Testis (tissue), 3 donors: Measurements from ENCODE around the gene GALNT7. TPM values are rescaled to one million over a fixed set of nuclear protein-coding genes. Genes with fewer than 3 reads are reported as not detected.

Source experiments
- DNase-seq: peaks from one replicate; pipeline ENCODE4 v3.0.0-alpha.2; 2019
- H3K27ac ChIP-seq, 2 donors: fragments of 200-600 bp; sonication (generic); one replicate each; pipeline ENCODE4 v1.5.1; 2019
- H3K27me3 ChIP-seq: fragments of 200-600 bp; sonication (generic); one replicate; pipeline ENCODE4 v1.5.1; 2019
- H3K36me3 ChIP-seq: fragments of 200-600 bp; sonication (generic); one replicate; pipeline ENCODE4 v1.5.1; 2017; ENCODE audit warnings: low read depth; ENCODE audit errors: missing control alignments
- H3K4me1 ChIP-seq: fragments of 200-600 bp; sonication (generic); one replicate; pipeline ENCODE4 v1.5.1; 2019
- H3K4me3 ChIP-seq, 2 donors: fragments of 200-600 bp; sonication (generic); one replicate each; pipeline ENCODE4 v1.5.1; 2017 to 2019
- H3K9me3 ChIP-seq: fragments of 200-600 bp; sonication (generic); one replicate; pipeline ENCODE4 v1.5.1; 2017
- CTCF ChIP-seq, 3 experiments: fragments of 450-650 bp in 2 of 3; fragments of 200-600 bp in 1 of 3; sonication (generic) in 1 of 3; IDR thresholded peaks; one replicate each; pipeline ENCODE4 v1.5.1; 2016 to 2019; ENCODE audit warnings: antibody characterized with exemption in 3 of 3, mild to moderate bottlenecking in 2 of 3, moderate library complexity in 1 of 3
- POLR2A ChIP-seq: fragments of 450-650 bp; IDR thresholded peaks from one replicate; pipeline ENCODE4 v1.6.1; 2017; ENCODE audit warnings: antibody characterized with exemption, mild to moderate bottlenecking, moderate library complexity
- WGBS, 2 donors: methylation state at CpG; one replicate each; pipeline ENCODE4 v1.1.5; 2018; 5-methylcytosine and 5-hydroxymethylcytosine counted together
- intact Hi-C: fragments of 100-400 bp; cut with DNase I; formaldehyde crosslinking; loops from one replicate; pipeline ENCODE4 v1.15.1; 2023; ENCODE audit warnings: low total_unique reads
- polyA plus RNA-seq: library from polyadenylated mRNA; stranded (reverse); fragments of 350-450 nt; fragmentation: Illumina TruSeq; extraction: RNeasy Lipid Tissue Mini Kit (QIAGEN cat#74804); gene quantifications from one replicate; pipeline ENCODE4 v1.2.3, GENCODE V29; 2014; ENCODE audit warnings: low read depth, low replicate concordance; ENCODE audit not compliant: insufficient read depth
- total RNA-seq, 2 donors: library from RNA; depleted of rRNA; stranded (reverse); fragments of >200 nt; gene quantifications; one replicate each; pipeline ENCODE4 v1.2.3, GENCODE V29; 2016

GALNT7 gene
- total and polyA plus RNA-seq, 3 donors from 2014 or later: 18.0 to 32.0 (median 28.8) TPM

DNA sequence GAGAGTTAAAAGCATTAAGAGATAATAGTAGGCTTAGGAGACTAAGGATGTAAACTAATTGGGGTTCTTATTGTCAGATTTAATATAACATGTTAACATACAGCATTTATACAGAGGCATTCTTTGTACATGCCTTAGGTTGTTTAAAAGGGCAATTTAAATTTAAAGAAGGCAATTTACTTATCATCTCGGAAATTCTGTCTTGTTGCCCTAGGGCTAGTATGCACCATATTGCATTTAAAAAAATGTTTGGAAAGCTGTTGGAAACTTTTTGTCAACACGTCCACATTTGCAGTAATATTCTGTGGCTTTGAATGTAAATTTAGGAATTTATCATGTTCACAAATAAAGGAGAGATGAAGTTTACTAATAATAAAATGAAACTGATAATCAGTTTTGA is 25.5 kb downstream of the GALNT7 start:
- WGBS, 2 donors: 77 to 86% methylated on average over 2 of the region's 2 CpGs

GRCh38 chr4:173195109-173195508 is 26.5 kb downstream of the GALNT7 start:
- Histone ChIP-seq H3K9me3 (no peaks in the 10 kb centered on the region), H3K4me3 (no peak overlapping the region), H3K27ac (no peak overlapping the region), H3K36me3 (no peaks in the 10 kb centered on the region), H3K4me1 (no peaks in the 10 kb centered on the region), H3K27me3 (no peaks in the 10 kb centered on the region)
- TF ChIP-seq CTCF (IDR thresholded peaks at IDR 0.05): no peak
- TF ChIP-seq POLR2A: no peak
- intact Hi-C loops: no loop called here
- no peak for DNase-seq
- WGBS, 2 donors: 59 to 66% methylated on average over 3 of the region's 3 CpGs

More for the DNA sequence above, 25.5 kb downstream of the GALNT7 start:
- Histone ChIP-seq H3K4me1 (no peaks in the 10 kb centered on the region), H3K9me3 (no peaks in the 10 kb centered on the region), H3K27me3 (no peaks in the 10 kb centered on the region), H3K27ac (no peak overlapping the region), H3K36me3 (no peaks in the 10 kb centered on the region), H3K4me3 (no peak overlapping the region)
- DNase-seq: no peak
- intact Hi-C loops: no loop called here
- TF ChIP-seq POLR2A (no peak), CTCF (IDR thresholded peaks at IDR 0.05) (no peak)

DNA sequence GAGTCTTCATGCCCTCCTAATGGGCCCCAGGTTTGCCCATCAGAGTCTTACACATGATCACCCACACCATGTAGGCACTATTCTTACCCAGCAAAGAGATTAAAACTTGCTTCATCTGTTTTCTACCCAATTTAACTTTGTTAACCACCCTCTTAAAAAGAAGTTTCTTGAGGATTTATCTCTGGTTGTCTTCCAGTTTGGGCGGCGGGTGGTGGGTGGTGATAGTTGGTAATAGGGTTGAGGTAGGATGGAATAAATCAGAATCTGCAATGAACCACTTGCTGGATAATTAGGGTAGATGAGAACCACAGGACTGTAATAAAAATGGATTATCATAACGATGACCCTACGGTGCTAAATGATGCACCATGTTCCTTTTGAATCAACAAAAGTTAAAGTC is 30.9 kb downstream of the GALNT7 start:
- TF ChIP-seq CTCF (IDR thresholded peaks at IDR 0.05): no peak
- Histone ChIP-seq H3K36me3 (no peaks in the 10 kb centered on the region), H3K4me1 (no peaks in the 10 kb centered on the region), H3K9me3 (no peaks in the 10 kb centered on the region), H3K27ac (no peak overlapping the region), H3K4me3 (no peak overlapping the region), H3K27me3 (no peaks in the 10 kb centered on the region)
- 95 to 96% methylated on average over 4 of the region's 4 CpGs for WGBS, 2 donors
- no peak for DNase-seq
- intact Hi-C loops: no loop called here

DNA sequence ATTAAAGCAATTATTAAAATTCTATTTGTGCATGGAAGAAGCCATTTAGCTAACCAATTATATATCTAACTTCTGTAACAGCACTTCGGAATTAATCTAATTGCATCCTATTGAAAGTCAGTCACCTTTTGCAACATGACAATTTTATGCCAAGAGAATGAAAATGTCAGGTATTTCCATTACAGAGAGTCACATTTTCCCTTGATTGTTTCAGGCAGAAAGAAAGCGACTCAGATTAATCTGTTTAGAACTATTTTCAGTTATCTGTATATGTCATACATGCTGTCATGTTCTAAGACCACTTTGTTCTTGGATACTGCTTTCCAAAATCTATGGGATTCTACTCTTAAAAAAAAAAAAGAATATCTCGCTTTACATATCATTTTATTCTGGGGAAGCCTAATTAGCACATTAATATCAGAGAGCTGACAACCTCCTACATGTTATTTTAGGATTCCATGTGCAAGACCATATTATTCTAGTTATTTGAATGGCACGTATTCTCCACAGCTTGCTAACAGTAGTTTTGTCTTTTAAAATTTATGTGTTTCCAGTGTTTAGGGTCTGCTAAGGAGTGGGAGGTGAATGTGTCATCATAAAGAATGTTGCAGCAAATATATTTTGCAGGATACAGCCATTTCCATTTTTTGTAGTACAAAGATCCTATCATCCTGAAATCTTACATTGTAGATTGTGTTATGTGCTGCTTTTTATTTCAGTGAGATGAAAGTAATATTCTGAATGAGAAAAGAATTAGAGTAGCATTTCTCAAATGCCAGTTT is 31.7 kb downstream of the GALNT7 start:
- Histone ChIP-seq H3K36me3 (no peaks in the 10 kb centered on the region), H3K27me3 (no peaks in the 10 kb centered on the region), H3K4me1 (no peaks in the 10 kb centered on the region), H3K9me3 (no peaks in the 10 kb centered on the region), H3K4me3 (no peak overlapping the region), H3K27ac (no peak overlapping the region)
- 80 to 87% methylated on average over 4 of the region's 4 CpGs for WGBS, 2 donors
- intact Hi-C loops: no loop called here
- TF ChIP-seq CTCF (IDR thresholded peaks at IDR 0.05): no peak
- TF ChIP-seq POLR2A: no peak
- no peak for DNase-seq

DNA sequence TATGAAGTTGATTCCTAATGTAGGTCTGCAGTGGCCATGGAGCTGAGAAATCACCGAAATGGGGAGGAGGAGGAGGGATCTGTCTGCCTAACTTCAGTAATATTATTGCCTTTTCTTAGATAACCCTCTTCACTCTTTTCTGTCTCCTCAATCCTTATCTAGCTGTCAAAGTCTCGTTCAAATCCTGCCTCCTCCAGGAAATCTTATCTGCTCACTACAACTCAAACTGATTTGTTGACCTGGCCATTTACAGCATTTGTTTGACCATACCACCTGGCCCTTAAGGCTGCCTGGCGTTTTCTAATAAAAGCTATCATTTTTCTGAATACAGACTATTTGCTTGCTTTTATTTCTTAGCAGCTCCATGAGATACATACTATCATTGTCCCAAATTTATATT is 33.8 kb downstream of the GALNT7 start:
- WGBS, 2 donors: 76 to 81% methylated on average over 3 of the region's 3 CpGs
- no peak for TF ChIP-seq POLR2A
- TF ChIP-seq CTCF (IDR thresholded peaks at IDR 0.05): no peak

More for the DNA sequence above, 33.8 kb downstream of the GALNT7 start:
- DNase-seq: no peak
- Histone ChIP-seq H3K36me3 (no peaks in the 10 kb centered on the region), H3K27ac (no peak overlapping the region), H3K27me3 (no peaks in the 10 kb centered on the region), H3K9me3 (no peaks in the 10 kb centered on the region), H3K4me1 (no peaks in the 10 kb centered on the region), H3K4me3 (no peak overlapping the region)
- intact Hi-C loops: no loop called here
